ENCODE measurements around the gene MAEA.
"Not testable (repeated sequence)": the region's sequence is repeated elsewhere in the genome, so short reads cannot be mapped to it uniquely, and the experiment has no call there.

MAEA gene

DNA sequence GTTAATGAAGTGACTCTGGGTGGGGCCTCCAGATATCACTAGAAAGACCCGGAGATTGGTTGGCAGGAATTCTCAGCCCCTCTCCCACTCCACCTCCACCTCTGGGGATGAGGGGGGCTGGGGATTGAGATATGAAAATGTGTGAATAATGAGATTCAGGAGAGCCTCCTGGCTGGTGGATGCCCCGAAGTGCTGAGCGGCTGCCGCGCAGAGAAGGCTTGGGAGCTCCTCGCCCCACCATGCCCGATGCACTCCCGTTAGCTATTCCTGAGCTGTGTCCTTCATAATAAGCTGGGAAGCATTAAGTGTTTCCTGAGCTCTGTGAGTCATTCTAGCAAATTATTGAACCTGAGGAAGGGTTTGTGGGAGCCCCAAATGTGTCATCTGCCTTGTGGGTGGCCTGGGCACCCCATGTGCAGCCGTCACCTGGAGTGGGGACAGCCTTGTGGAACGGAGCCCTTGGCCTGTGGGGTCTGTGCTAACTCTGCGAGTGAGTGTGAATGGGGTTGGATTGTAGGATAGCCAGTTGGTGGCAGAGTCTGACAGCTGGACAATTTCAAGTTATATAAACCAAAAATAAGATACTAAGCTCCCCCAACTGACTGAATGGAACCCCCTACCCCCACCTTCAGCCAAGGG lies 4.4 kb upstream of the MAEA start:
- DNase-seq, result no peak

DNA sequence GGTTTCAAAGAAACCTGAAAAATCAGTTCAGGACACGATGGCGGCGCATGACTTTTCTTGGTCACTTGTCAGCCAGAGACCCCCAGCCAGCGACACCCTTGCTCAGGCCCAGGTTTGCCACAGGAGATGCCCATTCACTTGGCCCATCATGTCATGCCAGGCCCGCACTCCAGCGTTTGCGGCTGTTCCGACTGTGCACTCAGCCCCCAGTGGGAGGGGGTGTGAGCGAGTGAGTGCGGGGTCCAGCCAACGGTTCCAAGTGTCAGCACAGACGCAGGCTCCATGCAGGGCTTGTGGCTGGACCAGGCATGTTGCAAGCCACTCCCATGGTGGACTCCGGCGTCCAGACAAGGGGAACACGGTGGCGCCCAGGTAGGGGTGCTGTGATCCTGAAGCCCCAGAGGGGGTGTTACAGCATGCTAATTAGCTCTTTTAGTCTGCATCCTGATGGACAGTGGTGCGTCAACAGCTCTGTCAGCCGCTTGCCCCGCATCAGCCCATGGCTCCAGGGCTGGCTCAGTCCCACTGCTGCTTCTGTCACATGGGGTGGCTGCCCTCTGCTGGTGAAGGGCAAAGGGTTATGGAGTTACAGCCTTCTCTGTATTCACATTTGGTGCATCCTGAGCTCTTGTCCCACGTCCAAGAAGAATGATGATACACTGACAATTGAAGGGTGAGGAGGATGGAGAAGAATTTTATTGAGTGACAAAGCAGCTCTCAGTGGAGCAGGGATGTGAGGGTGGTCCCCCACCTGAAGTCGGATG lies 3.7 kb upstream of the MAEA start:
- peak; percentile 25 for DNase-seq

- no peak for DNase-seq
Observed at GRCh38 chr4:1288786-1289185, 905 bp upstream of the MAEA start.

DNA sequence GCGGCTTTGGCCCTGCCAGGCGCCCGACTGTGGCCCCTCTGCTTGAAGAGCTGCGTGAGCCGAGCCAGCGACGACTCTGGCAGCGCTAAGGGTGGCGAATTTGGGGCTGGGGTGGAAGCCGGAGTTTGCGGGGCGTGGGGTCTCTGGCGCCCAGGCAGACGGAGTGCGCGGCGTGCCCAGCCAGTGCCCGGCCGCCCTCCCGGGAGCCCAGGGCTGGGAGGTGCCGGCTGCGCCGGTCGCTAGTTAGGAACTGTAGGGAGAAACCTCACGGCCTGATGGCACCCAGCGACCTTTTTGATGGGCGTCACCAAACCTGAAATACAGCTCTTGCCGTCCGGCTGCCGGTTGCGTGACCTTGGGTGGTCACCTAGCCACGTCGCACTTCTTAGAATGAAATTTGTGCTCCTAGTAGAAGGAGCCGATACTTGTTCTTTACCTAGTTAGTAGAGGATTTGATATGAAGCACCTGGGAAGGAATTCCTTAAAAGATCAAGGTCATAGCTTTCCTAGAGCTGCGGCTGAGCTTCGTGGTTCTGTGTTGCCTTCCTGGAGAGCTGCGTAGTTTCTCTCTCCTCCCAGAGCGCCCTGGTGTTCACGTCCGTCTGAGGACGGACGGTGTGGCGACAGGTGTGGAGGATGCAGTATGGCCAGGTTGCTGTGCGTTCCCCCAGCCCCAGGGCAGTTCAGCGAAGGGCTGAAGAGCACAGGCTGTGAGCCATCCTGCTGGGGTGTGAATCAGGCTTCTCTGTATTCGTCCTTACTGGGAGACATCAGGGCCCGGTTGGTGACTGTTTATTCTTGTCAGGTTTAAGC lies 680 bp downstream of the MAEA start:
- no peak for DNase-seq

DNA sequence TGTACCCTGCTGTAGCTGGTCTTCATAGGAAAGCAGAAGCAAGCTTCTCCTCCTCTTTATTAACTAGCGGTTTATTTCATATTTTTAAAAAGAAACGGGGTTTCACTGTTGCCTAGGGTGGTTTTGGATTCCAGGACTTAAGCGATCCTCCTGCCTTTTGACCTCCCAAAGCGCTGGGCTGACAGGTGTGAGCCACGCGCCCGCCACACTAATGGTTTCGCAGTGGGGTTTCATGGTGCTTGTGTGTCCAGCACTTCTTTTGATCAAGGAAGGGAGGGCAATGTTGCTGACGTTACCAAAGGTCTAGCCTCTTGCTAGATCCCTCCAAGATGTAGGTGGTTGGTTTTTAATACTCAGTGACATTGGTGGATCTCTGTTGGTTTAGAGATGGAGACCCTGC lies 1.4 kb downstream of the MAEA start:
- DNase-seq, result no peak

- DNase-seq, result no peak
Observed at GRCh38 chr4:1291996-1292702, 2.5 kb downstream of the MAEA start.

- DNase-seq, result not testable (repeated sequence)
Observed at GRCh38 chr4:1292703-1293011, 3.0 kb downstream of the MAEA start.

DNA sequence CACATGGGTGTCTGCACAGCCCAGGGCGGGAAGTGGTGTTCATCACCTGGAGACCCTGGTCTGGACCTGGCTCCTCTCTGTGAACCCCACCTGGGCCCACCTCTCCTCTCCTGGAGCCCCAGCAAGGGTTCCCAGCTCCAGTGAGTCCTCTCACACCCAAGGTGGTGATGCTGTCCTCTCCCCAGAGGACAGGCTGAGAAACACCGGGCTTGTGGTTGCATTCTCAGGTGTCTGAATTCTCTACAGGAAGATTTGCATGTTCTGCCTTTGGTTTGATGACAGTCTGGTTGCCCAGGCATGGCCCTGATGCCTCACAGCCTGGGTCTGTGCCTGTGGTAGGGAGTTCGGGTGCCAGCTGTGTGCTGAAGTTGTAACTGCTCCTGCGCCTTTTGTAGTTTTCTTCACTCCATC lies 3.8 kb downstream of the MAEA start:
- DNase-seq, result no peak

DNA sequence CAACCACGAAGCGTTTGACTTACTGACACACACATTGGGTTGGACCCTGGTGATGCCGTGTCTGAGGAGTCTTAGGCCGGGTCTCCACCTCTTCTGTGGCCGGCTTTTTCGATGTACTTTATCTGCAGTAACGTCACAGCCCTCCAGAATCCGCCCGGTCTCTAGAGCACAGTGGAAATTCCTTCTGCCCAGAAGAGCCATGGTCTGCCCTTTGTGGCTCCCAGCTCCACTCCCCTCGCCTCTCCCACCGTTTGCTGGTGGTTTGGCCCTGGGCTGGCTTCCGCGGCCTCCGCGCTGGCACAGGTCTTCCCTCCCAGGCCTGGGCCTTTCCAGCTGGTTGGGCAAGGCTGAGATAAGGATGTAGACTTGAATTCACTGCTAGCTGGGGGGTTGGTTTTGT lies 4.3 kb downstream of the MAEA start:
- DNase-seq, result no peak

- no peak for DNase-seq
Observed at GRCh38 chr4:1294424-1294823, 4.7 kb downstream of the MAEA start.

DNA sequence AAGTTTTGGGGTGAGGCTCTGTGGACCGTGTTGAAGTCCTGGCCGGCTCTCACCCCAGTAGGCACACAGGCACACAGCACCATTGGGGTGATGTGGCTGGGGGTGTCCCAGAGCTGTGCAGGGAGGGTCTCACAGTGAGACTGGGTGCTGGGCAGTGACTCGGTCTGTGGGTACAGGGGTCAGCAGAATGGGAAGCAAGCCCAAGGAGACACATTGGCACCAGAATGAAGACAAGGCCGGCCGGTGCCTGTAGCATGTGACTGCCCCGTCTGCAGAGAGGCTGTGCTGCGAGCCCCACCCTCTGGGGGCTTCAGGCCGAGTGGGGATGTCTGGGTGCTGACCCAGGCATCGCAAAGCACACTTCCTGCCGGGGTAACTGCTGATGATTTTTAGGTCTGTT lies 5.2 kb downstream of the MAEA start:
- DNase-seq, result no peak

- DNase-seq, result no peak
Observed at GRCh38 chr4:1295405-1296055, 5.8 kb downstream of the MAEA start.

GRCh38 chr4:1296324-1297022 lies 6.8 kb downstream of the MAEA start:
- no peak for DNase-seq

- DNase-seq, result no peak
Observed at GRCh38 chr4:1297023-1297395, 7.3 kb downstream of the MAEA start.

- DNase-seq, result no peak
Observed at GRCh38 chr4:1297456-1298325, 8.0 kb downstream of the MAEA start.

GRCh38 chr4:1298461-1298860 lies 8.8 kb downstream of the MAEA start:
- DNase-seq, result no peak

DNA sequence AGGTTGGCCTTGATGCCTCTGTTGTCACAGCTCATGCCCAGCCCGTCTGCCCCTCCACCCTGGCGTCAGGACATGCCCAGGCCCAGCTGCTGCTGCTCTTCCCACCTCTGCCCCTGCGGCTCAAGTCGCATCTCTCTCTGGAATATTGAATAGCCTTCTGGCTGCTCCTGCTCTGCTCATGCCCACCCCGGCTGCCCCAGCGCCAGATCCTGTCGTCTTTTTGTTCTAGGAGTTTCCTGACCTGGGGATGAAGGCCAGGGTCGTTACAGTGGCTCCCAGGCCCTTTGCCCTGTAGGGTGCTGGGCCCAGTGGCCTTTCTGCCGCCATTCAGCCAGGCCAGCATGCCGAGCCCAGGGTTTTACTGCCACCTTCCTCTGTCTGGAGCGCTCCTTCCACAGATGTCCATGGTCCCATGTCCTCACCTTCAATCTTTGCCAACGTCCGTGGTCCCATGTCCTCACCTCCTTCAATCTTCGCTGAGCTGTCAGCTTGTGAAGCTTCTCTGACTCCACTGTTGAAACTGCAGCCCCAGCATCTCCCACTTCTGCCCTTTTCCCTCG lies 9.7 kb downstream of the MAEA start:
- DNase-seq, result no peak

DNA sequence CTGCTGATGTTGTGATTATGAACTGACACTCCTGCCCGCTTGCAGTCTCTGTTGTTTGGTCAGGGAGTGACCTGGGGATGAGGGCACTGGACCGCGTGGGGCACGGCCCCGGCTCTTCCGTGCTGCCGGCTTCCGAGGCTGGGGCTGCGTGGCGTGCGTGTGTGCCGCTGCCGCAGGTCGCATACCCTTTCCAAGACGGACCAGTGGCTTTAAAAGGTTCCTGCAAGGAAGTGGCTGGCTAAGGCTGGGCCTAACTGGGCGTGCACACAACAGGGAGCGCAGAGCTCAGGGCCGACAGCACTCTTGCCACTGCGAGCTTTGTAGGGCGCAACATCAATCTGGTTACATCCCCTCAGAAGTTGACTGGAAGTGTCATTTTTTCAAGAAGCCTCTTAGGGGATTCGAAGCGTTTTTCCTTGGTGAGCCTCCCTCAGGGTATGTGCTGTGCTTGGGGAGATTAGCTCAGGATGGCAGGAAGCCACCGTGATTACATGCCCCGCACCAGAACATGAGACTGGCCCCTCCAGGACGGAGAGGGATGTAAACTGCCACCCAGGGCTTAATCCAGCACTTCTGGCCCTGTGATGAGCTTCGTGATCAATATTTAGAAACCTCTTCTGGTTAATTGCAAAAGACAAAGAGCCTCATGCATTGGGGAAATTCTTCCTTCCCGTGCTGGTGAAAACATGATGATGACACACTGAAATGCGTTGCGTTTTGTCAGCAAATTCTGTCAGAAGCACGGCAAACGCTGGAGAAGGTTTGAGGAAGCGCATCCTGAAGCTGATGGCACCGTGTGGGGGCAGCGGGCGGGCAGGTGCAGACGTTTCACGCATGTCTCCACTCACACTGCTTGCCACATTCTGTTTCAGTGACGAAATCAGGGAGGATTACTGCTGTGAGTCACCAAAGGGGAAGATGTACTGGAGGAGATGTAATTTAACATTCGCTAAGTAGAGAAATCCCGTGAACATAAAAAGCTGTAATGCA lies 11.1 kb downstream of the MAEA start:
- DNase-seq, result peak; percentile 26

DNA sequence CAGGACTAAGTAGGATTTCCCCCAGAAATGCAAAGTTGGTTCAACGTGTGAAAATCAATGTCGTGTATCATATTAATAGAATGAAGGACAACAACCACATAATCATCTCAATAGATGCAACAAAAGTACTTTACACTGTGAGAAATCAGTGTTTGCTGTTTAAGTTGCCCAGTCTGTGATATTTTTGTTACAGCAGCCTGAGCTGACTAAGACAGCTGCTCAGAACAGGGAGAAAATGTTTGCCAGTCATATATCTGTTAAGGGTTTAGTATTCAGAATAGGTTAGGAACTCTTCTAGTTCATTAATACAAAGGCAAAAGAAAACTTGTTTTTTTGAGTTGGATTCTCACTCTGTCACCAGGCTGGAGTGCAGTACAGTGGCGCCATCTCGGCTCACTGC lies 12.5 kb downstream of the MAEA start:
- no peak for DNase-seq

- no peak for DNase-seq
Observed at GRCh38 chr4:1305261-1305711, 15.6 kb downstream of the MAEA start.

Data from CD4-positive, alpha-beta T cell treated with Interleukin-4 for 4 hours (primary cell).